NCI-H2107 (cell line): ENCODE results near the gene WEE2.
"Not testable (repeated sequence)": the region's sequence is repeated elsewhere in the genome, so short reads cannot be mapped to it uniquely, and the experiment has no call there.

Experiments used
- DNase-seq: peaks from one replicate; lab custom pipeline; 2025; lab: John Stamatoyannopoulos, UW

WEE2 gene

DNA sequence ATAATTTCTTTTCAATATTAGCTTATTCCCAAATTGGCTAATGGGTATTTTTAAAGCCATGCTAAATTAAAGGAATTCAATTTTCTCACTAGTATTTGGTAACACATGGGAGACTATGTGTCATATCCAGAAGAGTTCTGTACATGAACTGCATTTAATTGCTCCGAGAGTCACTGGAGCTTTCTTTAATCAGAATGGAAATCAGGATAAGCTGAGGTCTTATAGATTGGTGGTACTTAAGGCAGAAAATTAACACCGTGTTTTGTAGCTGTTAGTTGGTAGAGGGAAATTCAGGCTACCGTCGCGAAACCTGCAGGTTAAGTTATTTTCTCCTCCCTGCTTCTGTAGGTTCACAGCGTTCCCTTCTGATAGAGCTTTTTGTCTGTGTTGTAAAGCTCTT is at the start of gene WEE2:
WEE2 (plus strand) TSS at position 3 of the 400 bp plus-strand sequence. CDS start 406 bp downstream, outside the sequence.
- no peak for DNase-seq

DNA sequence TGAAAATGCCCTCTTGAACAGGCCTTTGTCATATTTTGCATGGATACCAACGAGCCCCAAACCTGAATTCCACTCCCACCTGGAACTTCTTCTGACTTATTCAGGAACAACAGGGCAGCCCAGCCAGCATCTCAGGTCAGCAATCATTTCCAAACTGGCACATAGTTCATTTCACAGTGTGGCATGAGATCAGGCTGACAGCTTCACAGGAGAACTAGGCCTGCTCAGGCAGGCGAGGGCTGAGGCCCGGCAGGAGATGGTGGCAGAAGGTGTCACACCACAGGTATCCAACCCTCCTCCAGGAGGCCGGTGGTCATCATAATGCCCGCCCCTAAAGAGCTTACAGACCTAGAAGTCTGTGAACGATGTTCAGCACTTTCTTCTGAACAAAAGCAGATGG is 48.7 kb upstream of the WEE2 start:
- no peak for DNase-seq

DNA sequence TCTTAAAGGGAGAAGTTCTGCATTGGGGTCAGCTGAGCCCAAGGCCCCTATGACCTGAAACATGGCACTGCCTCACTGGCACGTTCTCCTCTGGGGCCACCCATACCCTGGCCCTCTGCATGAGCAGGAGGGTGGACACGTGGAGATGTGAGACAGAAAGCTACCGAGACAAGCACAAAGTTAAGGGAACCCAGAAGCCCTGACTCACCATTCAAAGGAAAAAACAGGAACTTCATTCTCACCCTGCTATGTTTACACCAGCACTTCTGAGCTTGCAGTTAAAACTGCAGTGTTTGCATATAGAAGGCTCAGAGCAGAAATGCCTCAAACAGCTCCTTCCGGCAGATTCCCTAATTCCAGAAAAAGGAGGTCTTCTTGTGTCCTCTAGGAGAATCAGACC is 47.9 kb upstream of the WEE2 start:
- no peak for DNase-seq

DNA sequence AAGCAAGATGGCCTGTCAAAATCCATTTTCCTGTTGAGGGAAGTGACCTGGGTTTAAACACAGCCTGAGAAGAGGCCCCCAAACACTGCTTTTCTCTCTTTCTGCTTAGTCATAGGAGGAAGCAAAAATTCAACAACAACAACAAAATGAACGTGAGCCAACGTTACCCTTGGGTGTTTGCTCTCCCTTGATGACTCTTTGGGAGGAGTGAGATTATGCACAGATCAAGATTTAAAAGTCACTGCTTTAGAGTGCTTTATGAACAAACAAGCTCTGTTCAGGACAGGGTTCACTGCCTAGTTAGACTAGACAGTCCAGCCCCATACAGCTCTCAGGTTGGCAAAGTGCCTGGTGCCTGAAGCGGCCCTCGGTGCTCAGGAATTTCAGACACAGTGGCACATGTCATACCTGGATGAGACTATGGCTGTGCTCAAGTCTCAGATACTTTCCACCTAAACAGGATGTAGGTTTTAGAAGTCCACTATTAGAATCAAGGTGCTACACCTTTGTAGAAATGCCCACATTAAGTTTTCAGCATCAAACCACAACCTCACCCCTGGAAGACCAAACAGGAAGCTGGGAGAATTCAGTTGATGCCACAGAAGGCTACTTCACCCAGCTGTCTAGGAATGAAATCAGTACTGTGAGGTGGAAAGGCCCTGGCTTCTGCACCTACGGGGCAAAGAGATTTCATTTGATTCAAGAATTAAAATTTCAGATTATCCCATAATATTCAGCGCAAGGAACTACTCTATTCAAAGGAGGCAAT is 44.9 kb upstream of the WEE2 start:
- no peak for DNase-seq

DNA sequence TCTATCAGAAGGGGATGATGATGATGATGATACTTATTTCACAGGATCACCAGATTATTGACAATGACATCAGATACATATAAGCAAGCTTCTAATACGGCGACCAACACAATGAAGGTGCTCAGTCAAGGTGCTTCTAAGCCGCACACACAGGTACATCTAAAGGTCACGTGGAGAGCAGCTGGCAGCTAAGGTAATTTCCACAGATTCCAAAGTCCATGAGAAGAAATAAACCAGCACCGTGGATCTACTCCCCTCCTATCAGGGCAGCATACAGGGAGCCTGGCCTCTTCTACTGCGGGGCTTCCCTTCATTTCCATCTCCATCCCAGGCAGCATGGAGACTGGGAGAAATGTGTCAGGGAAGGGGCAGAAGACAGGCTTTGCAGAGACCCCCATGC is 43.7 kb upstream of the WEE2 start:
- no peak for DNase-seq

DNA sequence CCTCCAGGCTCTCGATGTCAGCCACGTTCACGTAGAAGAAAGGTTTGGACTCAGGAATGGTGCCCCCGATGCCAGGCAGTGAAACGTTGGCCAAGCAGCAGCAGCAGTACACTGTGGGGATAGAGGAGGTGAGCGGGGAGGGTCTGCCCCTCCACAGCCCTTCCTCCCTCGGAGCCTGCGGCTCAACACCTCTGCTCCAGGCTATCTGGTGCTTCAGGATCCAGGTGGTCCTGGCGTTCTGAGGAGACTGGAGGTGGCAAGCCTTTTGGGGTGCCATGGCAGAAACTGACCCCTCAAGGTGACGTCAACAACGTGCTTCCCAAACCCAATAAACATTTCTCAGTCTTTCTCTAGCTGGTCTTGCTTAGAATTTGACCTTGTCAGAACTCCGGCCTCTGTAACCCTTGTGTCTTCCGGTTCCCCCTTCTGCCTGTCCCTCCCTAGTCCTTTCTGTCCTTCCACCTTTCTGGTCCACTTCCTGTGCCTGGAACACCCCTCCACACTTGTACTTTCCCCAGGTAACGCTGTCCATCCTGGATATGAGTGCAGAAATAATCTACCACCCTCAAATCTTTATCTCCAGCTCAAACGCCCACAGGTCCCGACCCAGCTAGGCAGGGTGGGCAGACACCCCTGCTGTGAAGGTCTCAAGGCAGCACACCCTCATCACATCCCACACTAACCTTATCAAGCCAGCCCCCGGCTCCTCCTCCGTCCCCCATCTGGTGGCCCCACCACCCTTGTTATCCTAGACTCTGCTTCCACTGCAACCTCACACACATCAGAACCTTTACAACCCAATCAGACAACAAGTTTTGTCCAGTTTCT is 42.7 kb upstream of the WEE2 start:
- DNase-seq, result no peak

DNA sequence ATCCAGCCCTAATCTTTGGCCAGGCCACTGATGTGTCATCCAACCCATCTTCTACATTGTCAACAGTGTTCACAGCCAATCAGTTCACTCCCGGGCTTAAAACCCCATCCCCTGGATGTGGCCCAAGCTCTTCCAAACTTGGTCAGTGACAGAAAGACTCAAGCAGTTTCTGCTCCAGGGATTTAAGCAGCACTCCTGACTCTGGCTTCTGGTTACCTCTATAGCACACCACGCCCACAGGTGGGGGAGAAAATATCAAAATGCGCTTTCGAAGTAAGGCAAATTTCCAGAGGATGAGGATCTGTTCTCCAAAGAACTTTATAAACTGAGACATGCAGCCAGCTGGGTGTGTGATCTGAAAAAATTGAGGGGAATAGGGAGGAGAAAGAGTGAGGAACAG is 42.1 kb upstream of the WEE2 start:
- DNase-seq, result no peak

DNA sequence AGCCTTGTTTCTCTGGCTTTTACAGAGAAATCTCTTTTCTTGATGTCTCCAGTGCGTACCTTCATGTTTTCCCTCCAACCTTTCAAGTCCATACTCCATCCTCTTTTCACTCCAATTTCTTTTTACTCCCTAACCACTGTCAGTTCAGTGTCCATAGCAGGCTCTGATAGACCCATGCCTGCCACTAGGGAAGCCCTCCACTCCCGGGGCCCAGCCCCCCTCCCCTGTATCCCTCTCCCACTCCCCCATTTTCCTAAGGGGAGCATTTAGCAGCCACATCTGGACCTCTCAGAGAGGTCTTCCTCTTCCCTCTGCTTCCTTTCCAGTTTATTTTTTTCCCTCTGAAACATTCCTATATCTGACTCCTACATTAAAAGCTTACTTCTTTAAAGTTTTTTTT is 39.3 kb upstream of the WEE2 start:
- DNase-seq, result no peak

DNA sequence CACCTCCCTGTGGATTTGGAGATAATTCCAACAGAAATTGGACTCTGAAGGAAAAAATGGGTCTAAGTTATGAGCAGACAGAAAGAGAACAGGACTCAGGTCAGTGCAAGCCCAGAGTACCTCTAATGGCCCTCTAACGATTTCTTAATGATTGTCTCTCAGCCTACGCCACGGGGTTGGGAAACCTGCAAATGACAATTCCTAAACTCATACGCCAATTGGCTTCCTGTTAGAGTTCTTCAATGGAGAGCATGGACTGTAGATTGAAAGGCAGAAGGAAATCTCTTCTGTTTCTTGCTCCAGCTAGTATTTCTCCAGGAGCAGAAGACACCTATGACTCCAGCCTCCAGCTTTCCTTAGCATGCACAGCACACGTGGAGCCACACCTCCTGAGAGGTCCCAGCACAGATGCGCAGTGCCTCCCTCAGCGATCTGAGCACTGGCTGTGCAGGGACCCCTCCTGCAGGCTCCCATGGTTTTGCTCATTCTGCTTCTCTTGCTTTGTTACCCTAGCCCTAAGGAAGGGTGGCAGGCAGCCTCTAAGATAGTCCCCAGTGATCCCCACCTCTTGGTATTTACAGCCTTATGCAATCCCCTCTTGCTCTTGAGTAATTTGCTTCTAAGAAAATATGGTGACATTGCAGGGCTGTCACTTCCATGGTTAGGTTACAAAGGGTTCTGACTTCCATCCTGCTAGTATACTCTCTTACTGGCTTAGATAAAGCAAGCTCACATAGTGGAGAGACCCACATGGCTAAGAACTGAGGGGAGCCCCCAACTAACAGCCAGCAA is 36.3 kb upstream of the WEE2 start:
- DNase-seq, result no peak

DNA sequence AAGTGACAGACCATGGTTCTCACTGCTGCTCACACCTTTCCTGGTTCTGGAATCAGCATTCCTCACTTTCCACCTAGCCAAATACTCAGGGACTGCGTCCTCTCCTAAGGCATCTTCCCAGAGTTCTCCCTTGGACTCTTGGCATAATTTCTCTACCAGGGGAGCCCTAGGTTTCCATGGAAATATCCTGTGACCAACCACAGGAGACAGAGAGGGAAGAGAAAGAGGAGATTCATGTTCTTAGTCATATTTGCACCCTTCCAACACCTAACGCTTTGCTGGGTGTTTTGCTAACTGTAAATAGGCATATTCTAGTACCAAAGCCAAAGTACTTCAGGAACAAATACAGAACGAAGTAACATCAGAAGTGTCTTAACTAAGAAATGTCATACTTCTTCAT is 34.8 kb upstream of the WEE2 start:
- DNase-seq, result no peak

DNA sequence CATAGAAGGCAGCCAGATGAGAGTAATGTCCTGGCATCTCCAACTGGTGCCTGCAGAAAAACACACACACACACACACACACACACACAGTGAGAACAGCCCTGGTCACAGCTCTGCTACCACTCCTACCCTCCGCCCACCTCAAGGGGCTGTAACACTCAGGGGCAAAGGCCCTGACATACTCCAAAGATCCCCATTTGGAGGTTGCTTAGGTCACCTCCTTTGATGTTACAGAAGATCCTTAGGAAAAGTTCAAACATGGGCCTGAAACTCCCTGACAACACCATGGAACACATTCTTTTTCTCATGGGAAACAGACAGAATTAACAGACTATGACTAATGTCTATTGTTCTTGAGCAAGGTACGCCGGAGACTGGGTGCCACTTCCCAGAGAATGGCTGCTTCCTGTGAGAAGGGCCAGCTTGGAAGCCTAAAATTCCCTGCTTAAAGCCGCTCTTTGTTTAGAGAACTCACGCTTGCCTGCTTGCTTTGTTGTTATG is 33.9 kb upstream of the WEE2 start:
- DNase-seq, result no peak

DNA sequence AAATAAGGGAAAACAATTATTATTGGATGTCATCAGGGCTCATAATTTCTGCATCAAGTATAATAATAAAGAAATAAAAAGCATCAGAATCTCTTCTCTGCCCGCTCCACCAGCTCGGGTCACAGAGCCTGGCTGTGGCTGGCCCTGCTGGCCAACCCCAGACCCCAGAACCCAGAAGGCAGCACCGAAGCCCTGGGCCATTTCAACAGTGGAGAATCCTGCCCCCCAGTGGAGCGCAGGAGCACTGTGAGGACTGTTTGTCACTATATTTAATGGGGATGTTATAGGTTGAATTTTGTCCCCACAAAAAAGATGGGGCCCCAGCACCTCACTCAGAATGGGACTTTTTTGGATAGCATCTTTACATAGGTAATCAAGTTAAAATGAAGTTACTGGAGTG is 33.5 kb upstream of the WEE2 start:
- DNase-seq, result no peak

DNA sequence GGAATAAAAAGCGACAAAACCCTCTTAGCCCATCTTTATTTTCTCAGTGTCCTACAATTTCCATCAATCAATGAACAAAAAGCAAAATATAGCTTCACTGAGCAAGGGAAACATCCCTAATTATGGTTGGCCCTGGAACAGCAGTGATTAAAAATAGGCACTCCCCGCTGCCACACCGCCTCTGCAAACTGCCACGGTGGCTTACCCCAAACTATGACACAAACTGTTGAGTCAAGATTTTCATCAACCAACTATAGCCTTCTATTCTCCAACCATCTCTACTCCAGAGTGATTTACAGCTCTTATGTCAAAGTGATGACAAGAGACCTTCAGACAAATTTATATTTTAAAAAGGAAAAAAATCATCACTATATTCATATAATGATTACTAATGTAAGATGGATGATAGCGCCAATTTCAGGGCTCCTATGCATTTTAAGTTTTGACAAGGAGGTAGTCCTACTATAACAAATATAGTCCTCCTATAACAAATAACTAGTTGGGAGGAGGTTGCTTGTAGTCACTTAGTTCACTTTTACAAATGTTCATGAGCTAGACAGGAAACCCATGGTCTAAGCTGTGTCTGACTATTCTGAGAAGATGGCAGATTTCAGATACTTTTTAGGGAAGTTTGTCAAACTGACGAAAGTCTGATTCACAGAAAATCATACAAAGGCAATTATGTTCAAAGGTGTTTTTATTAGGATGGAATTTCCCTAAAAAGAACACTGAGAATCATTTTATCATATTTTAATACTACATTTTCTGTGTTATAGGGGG is 32.5 kb upstream of the WEE2 start:
- no peak for DNase-seq

DNA sequence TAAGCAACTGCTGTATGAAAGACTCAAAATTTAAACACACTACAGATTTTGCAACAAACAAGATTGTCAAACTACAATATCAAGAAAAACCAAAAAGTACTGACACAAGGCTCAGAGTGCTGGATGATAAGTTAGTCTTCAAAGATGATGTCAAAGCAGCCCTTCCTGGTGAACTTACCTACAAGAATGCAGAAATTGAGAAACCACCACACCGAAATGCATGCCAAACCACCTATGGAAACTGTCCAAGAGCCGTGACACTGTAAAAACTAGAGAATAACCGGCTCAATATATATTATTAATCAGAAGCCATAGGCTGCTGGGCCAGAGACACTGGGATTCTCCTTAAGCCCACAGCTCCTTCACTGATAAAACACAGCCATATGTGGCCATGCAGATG is 31.5 kb upstream of the WEE2 start:
- DNase-seq, result no peak

DNA sequence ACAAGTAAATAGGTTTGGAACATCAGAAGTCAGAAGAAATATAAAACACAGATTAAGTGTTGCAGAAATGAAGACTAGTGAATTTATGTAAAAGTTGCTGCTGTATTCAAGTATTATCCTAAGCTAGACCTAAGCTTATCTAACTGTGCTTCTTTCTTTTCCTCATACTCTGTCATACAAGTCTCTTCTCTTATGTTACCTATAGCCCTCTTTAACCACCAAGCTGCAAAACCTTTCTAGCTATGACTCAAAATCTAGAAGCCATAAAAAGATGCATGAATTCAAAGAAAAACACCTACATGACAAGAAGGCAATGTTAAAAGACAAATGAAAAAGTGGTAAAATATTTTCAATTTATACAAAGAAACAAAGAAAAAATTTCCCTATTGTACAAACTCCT is 29.1 kb upstream of the WEE2 start:
- no peak for DNase-seq

DNA sequence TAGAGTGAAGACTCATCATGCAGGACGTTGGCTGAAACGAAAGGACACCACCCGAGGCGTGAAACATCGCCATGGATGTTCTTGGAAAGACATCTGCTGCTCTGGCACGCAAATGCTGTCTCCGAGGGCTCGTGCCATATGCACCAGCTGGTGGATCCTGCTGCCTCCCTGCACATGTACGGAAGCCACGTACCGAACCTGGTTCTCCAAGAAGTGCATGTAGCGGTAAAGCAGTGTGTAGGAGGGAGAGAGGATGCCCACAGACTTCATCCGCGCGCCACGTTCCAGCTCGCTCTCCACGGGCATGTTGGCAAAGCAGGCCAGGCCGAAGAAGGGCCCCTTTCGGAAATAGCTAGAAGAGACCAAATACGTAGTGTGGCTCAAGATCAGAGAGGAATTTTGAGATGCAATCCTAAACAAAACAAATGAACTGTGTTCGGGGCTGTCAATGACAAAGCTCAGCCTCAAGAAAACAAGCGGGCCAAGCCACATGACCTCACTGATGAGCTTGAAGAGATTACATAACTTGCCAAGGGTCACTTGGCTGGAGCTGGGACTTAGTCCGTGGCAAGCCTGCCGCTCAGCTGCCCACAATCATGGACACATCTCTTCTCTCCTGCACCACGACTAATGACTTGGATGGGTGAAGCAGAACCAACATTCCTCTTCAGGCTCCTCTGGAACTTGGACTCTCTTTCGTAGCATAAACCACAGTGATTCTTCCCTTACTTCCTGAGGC is 22.7 kb upstream of the WEE2 start:
- DNase-seq, result no peak

DNA sequence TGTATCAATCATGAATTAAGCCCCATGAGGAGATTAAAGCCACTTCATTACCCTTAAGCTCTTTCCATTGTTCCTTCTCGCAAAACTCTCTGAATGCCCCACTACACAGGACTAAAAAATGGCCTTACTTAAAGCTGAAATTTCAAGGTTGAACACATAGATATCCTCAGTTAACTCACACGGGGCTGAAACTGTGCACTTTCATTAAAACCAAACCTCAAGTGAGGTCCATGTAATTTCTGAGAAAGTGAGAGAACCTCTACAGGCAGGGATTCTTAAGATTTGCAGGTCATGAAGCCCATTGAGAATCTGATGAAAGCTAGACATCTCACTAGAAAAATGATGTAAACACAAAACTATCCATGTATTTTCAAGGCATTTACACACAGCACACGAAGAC is 22.1 kb upstream of the WEE2 start:
- no peak for DNase-seq

DNA sequence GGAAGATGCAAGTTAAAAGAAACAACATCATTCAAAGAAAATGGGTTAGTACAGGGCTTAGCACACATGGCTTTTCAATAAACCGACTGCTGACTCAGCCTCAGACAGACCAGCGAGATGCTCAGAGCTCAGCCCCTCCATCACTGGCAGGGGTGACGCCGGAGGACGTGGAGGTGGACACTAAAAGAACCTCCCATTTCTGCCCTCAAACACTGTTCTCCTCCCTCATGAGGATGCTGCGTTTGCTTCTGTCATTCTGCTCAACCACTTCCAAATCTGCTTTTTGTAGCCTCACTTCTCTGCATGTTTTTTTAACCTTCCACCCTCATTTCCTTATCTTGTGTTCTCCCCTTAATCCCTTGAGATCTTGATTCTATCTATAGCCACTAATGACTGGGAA is 21.5 kb upstream of the WEE2 start:
- no peak for DNase-seq

DNA sequence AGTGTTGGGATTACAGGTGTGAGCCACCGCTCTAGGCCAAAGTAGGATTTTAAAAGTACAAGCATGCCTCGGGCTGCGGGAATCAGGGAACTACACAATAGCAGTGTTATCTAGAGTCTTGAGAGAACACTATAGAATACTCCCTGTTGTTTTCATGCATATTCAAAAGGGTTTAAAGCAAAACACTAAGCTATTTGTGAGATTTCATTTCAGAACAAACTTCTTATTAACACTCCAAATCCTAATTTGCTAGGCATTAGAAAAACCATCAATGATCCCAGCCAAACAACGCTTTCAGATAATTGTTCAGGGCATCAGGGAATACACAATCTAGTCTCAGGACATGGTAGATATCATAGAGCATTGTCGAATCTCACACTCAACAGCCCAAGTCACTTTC is 20.1 kb upstream of the WEE2 start:
- DNase-seq, result no peak

DNA sequence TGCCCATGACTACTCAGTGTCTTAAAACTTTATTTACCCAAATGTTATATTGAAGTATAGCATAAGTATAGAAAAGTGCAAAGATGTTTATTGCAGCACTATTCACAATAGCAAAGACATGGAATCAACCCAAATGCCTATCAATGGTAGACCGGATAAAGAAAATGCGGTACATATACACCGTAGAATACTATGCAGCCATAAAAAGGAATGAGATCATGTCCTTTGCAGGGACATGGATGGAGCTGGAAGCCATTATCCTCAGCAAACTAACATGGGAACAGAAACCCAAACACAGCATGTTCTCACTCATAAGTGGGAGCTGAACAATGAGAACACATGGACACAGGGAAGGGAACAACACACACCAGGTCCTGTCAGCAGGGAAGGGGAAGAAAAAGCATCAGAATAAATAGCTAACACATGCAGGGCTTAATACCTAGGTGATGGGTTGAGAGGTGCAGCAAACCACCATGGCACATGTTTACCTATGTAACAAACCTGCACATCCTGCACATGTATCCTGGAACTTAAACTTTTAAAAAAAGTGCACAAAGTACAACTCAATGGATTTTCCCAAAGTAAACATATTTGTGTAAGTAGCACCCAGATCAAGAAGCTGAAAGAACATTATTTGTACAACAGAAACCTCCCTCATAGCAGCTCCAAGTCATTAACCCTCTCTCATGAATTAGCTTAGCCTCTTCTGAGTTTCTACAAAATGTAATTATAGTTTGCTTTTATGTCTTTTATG is 18.9 kb upstream of the WEE2 start:
- DNase-seq, result not testable (repeated sequence)
